Activated CD8-positive, alpha-beta memory T cell treated with anti-CD3 and anti-CD28 coated beads, Interleukin-2, amount 10 ng/mL, durations not matched to agents 7 days and 5 days (primary cell): ENCODE data around the gene ANKRD16. TPM values are rescaled to one million over a fixed set of nuclear protein-coding genes. Genes with fewer than 3 reads are reported as not detected.
"Not testable (repeated sequence)": the region's sequence is repeated elsewhere in the genome, so short reads cannot be mapped to it uniquely, and the experiment has no call there.

Experiments used
- ATAC-seq: fragments of 150-1000 bp; cut with Tn5 transposase; one replicate; pipeline ENCODE4 v1.10.0; 2021; ENCODE audit warnings: moderate library complexity
- CTCF ChIA-PET: fragments of 350-600 bp; sonication (Branson Sonifier 250); formaldehyde crosslinking; loops from one replicate; lab custom pipeline; 2021; ENCODE audit warnings: antibody characterized with exemption; lab: Charles Lee
- DNase-seq: peaks from one replicate; pipeline ENCODE4 v3.0.0-alpha.2; 2020
- H3K27ac Mint-ChIP-seq: one replicate; pipeline ENCODE4 v1.8.0; 2021; ENCODE audit warnings: mild to moderate bottlenecking, mixed read lengths
- H3K27me3 Mint-ChIP-seq: one replicate; pipeline ENCODE4 v1.8.0; 2021; ENCODE audit warnings: mixed read lengths
- H3K36me3 Mint-ChIP-seq: one replicate; pipeline ENCODE4 v1.8.0; 2021; ENCODE audit warnings: mild to moderate bottlenecking, mixed read lengths
- H3K4me1 Mint-ChIP-seq: one replicate; pipeline ENCODE4 v1.8.0; 2021; ENCODE audit warnings: mixed read lengths
- H3K4me3 Mint-ChIP-seq: one replicate; pipeline ENCODE4 v1.8.0; 2021; ENCODE audit warnings: mild to moderate bottlenecking, moderate library complexity, mixed read lengths
- H3K9me3 Mint-ChIP-seq: one replicate; pipeline ENCODE4 v1.8.0; 2022; ENCODE audit warnings: low read depth, mixed read lengths
- total RNA-seq, 2 experiments: library from RNA; stranded (reverse); gene quantifications; one replicate each; pipeline ENCODE4 v1.2.3, GENCODE V29; 2021

Gene ANKRD16
- total RNA-seq, 2 experiments from 2014 or later, result 4.6 to 4.7 TPM

DNA sequence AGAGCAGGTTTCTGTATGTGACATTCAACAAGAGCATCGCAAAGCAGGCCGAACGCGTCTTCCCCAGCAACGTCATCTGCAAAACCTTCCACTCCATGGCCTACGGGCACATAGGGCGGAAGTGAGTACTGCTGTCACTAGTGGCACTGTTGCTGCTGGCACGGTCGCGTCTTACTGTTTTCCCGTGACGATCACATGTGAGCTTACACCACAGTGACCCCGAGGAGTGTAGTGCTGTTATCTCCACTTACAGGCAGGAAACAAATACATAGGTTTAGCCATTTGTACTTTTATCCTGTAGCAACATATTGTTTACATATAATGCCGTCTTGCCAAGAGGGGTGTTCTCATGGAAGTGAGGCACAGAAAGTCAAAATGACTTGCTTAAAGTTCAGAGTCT, 25.8 kb upstream of the ANKRD16 start:
- no peaks in the 10 kb centered on the region for H3K9me3 Mint-ChIP-seq
- ATAC-seq (no peak), DNase-seq (no peak)
- no peaks in the 10 kb centered on the region for H3K4me1 Mint-ChIP-seq
- H3K27me3 Mint-ChIP-seq, result no peaks in the 10 kb centered on the region
- CTCF ChIA-PET, result no interaction called here
- no peak overlapping the region for H3K4me3 Mint-ChIP-seq
- no peak overlapping the region for H3K27ac Mint-ChIP-seq
- peaks cover 30% of the 10 kb centered on the region for H3K36me3 Mint-ChIP-seq

DNA sequence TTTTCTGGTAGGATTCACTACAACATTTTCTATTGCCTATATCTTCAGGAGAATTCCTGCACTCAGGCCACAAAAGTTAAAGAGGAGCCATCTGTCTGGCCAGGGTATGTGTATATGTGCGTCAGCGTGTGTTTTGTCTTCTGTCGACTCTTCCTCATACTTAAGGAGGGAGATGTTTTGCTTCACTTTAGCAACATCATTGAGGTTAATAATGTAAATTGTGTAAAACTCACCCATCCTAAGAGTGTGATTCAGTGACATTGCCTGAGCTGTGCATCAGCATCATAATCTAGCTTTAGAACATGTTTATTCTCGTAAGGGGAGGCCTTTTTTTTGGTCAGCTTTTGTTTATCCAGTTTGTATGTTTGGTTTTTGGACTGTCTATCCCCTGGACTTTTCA, 24.0 kb upstream of the ANKRD16 start:
- peaks cover 38% of the 10 kb centered on the region for H3K36me3 Mint-ChIP-seq
- H3K4me1 Mint-ChIP-seq, result no peaks in the 10 kb centered on the region

DNA sequence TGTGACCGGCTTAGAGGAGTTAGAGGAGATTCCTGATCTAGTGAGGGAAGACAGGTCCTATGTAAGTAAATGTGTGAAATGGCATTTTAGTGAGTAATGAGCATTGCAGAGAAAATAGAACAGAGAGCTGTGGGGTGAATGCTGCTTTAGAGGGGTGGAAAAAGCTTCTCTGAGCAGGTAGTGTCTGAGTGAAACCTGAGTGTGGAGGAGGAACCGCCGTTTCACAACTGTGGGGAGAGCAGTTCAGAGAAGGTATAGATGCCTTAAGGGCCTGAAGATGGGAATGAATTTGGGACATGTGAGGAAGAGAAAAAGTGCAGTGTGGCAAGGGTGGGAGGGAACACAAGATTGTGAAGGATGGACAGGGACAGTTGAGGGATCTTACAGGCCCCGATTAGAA, 22.0 kb upstream of the ANKRD16 start:
- Mint-ChIP-seq H3K4me3 (no peak overlapping the region), H3K4me1 (peaks cover under 1% of the 10 kb centered on the region), H3K9me3 (no peaks in the 10 kb centered on the region), H3K36me3 (peaks cover 46% of the 10 kb centered on the region), H3K27ac (no peak overlapping the region), H3K27me3 (no peaks in the 10 kb centered on the region)
- CTCF ChIA-PET, result no interaction called here
- ATAC-seq, result no peak
- no peak for DNase-seq

More for the DNA sequence above, 24.0 kb upstream of the ANKRD16 start:
- CTCF ChIA-PET, result no interaction called here
- Mint-ChIP-seq H3K9me3 (no peaks in the 10 kb centered on the region), H3K4me3 (no peak overlapping the region), H3K27ac (no peak overlapping the region), H3K27me3 (no peaks in the 10 kb centered on the region)
- DNase-seq (no peak), ATAC-seq (no peak)

DNA sequence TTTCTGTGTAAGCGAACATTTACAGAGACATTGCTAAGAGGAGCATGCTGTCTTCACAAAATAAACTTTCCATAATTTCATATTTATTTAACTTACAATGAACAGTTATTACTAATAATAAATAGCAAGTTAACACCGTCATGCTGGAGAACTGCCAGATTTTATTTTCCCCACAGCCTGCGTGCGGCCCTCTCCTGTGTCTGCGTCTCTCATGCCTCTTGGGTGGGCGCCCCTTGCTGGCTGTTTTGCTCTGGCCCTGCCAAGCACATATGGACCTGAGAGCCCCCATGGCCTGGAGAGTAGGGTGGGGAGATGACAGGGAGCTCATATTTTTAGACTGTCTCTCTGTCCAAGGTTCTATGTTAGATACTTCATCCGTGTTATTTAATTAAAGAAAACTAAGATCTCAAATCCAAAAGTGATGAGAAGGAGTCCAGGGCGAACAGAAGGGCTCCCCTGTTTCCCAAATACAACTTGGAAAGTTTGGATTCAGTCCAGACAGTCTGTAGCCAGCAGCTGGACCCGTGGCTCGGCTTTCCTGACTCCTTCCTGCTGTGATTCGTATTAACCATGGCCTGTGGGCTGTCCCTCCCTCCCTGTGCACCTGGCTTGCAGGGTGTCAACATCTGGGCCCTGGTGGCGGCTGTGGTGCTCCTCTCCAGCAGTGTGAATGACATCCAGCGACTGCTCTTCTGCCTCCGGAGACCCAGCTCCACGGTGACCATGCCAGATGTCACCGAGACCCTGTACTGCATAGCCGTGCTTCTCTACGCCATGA, 20.8 kb upstream of the ANKRD16 start:
- Mint-ChIP-seq H3K9me3 (no peaks in the 10 kb centered on the region), H3K27ac (no peak overlapping the region), H3K4me1 (peaks cover 8% of the 10 kb centered on the region), H3K4me3 (no peak overlapping the region), H3K27me3 (no peaks in the 10 kb centered on the region), H3K36me3 (peaks cover 44% of the 10 kb centered on the region)
- DNase-seq (no peak), ATAC-seq (no peak)
- CTCF ChIA-PET, result no interaction called here

DNA sequence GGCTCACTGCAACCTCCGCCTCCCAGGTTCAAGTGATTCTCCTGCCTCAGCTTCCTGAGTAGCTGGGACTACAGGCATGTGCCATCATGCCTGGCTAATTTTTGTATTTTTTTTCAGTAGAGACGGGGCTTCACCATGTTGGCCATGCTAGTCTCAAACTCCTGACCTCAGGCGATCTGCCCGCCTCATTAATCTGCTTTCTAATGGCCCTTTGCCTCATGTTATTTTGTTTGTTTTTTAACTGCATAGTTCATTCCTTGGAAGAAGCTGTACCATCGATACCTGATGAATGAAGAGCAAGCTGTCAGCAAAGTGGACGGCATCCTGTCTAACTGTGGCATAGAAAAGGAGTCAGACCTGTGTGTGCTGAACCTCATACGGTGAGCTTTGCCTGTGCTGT, 19.0 kb upstream of the ANKRD16 start:
- Mint-ChIP-seq H3K36me3 (peaks cover 45% of the 10 kb centered on the region), H3K4me1 (peaks cover 17% of the 10 kb centered on the region)
- H3K27ac Mint-ChIP-seq, H3K27me3 Mint-ChIP-seq, CTCF ChIA-PET, ATAC-seq, H3K9me3 Mint-ChIP-seq, DNase-seq, H3K4me3 Mint-ChIP-seq: not testable (repeated sequence)

DNA sequence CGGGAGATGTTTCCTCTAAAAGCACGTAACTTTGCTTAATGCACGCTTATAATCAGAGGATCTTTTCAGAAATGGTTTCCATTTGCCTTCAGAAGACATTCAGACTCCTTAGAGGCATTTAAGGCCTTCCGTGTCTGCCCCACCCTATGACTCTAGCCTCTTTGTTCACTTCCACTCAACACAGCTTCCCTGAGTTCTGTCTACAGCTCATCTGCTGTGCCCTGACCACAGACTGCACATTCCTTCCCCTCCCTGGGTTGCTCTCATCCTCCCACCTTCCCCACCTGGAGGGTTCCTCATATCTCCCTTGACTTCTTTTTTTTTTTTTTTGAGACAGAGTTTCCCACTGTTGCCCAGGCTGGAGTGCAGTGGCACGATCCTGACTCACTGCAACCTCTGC, 17.0 kb upstream of the ANKRD16 start:
- peaks cover 21% of the 10 kb centered on the region for H3K4me1 Mint-ChIP-seq
- CTCF ChIA-PET, result no interaction called here
- H3K4me3 Mint-ChIP-seq, result no peak overlapping the region
- no peak for DNase-seq
- ATAC-seq, result no peak
- no peaks in the 10 kb centered on the region for H3K9me3 Mint-ChIP-seq
- no peak overlapping the region for H3K27ac Mint-ChIP-seq
- peaks cover 49% of the 10 kb centered on the region for H3K36me3 Mint-ChIP-seq
- no peaks in the 10 kb centered on the region for H3K27me3 Mint-ChIP-seq

DNA sequence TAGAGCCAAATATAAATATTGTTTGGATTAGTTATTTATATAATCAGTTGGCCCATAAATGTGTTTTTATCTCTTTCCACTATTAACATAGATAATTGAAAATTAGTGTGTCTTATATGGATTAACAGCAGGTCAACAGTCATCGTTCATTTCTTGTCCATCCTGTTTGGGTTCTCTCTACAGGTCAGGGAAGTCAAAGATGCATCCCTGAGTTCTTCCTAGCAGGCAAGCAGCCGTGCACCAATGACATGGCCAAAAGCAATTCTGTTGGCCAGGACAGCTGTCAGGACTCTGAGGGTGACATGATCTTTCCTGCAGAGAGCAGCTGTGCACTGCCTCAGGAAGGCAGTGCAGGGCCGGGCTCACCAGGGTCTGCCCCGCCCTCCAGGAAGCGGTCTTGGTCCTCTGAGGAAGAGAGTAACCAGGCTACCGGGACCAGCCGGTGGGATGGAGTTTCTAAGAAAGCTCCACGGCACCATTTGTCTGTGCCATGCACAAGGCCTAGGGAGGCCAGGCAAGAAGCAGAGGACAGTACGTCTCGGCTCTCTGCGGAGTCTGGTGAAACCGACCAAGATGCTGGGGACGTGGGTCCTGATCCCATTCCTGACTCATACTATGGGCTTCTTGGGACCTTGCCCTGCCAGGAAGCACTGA, 16.3 kb upstream of the ANKRD16 start:
- no peak overlapping the region for H3K4me3 Mint-ChIP-seq
- no peaks in the 10 kb centered on the region for H3K9me3 Mint-ChIP-seq
- CTCF ChIA-PET, result no interaction called here
- H3K36me3 Mint-ChIP-seq, result peaks cover 47% of the 10 kb centered on the region
- no peak overlapping the region for H3K27ac Mint-ChIP-seq
- no peak for DNase-seq
- H3K4me1 Mint-ChIP-seq, result peaks cover 21% of the 10 kb centered on the region
- no peak for ATAC-seq
- no peaks in the 10 kb centered on the region for H3K27me3 Mint-ChIP-seq

DNA sequence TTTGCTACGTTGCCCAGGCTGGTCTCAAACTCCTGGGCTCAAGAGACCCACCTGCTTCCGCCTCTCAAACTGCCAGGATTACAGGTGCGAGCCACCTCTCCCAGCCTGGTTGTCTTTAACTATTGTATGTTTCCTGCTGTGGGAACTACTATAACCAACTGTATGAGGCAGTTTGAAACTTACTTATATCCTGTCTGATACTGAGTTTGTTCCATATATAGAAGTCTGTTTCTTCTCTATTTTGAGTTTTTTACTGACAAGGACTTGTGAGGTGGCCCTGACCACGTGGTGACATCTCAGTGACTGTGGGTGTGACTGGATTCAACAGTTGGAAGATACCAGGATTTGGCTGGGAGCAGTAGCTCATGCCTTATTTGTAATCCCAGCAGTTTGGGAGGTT, 14.5 kb upstream of the ANKRD16 start:
- Mint-ChIP-seq H3K36me3 (peaks cover 38% of the 10 kb centered on the region), H3K9me3 (no peaks in the 10 kb centered on the region), H3K4me3 (no peak overlapping the region), H3K27me3 (no peaks in the 10 kb centered on the region), H3K27ac (peak overlapping the region; percentile 68), H3K4me1 (peaks cover 21% of the 10 kb centered on the region)
- DNase-seq (no peak), ATAC-seq (peak; percentile 66)
- CTCF ChIA-PET, result no interaction called here

DNA sequence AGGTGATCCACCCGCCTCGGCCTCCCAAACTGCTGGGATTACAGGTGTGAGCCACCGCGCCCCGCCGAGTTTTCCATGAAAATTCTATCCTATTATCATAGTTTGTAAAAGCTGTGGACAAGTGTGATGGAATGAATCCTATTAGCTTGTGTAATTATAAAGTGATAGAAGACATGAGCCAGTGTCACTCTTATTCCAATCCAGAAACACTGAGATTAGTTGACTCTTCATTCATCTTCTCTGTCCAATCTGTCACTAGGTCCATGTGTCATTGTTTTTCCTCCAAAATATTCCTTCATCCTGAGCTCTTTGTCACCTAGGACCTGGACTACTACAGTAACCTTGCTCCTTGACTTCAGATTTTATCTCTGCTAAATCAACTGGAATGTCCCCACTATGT, 13.9 kb upstream of the ANKRD16 start:
- H3K4me3 Mint-ChIP-seq, result no peak overlapping the region
- peaks cover 32% of the 10 kb centered on the region for H3K36me3 Mint-ChIP-seq
- no peak for DNase-seq
- no peaks in the 10 kb centered on the region for H3K9me3 Mint-ChIP-seq
- CTCF ChIA-PET, result interaction anchor here (0.7 kb wide), 1 partner anchor 12 kb away, joined by 3 read pairs; no protein-coding TSS in a partner anchor
- ATAC-seq, result no peak
- H3K4me1 Mint-ChIP-seq, result peaks cover 21% of the 10 kb centered on the region
- H3K27me3 Mint-ChIP-seq, result no peaks in the 10 kb centered on the region
- H3K27ac Mint-ChIP-seq, result no peak overlapping the region

DNA sequence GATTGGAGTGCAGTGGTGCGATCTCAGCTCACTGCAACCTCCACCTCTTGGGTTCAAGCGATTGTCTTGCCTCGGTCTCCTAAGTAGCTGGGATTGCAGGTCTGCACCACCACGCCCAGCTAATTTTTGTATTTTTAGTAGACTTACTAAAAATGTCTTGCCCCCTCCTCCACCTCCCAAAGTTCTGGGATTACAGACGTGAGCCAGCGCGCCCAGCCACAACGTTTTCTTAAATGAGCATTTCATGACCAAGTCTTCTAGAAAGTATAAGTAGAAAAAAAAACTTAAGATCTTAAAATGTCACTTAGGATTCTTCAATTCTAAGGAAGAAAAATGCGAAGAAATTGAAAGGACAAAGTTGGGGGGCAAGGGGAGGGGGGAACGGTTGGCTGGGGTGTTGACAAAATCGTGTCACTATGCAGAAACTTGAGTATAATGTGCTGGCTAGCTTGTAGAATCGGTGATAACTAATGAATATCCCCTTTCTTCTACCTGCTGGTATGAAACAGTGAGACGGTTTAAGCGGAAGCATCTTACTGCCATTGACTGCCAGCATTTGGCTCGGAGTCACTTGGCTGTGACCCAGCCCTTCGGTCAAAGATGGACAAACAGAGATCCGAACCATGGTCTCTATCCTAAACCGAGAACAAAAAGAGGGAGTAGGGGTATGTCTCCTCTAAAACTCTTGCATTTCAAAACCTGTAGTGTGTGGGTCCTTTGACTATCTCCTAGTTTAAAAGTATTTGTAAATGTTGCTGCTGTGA, 13.0 kb upstream of the ANKRD16 start:
- H3K9me3 Mint-ChIP-seq, result no peaks in the 10 kb centered on the region
- H3K27ac Mint-ChIP-seq, result no peak overlapping the region
- peaks cover 21% of the 10 kb centered on the region for H3K4me1 Mint-ChIP-seq
- H3K4me3 Mint-ChIP-seq, result no peak overlapping the region
- CTCF ChIA-PET, result interaction anchor here (0.7 kb wide), 1 partner anchor 11 kb away, joined by 3 read pairs; no protein-coding TSS in a partner anchor
- H3K36me3 Mint-ChIP-seq, result peaks cover 34% of the 10 kb centered on the region
- DNase-seq, result no peak
- ATAC-seq, result no peak
- H3K27me3 Mint-ChIP-seq, result no peaks in the 10 kb centered on the region

DNA sequence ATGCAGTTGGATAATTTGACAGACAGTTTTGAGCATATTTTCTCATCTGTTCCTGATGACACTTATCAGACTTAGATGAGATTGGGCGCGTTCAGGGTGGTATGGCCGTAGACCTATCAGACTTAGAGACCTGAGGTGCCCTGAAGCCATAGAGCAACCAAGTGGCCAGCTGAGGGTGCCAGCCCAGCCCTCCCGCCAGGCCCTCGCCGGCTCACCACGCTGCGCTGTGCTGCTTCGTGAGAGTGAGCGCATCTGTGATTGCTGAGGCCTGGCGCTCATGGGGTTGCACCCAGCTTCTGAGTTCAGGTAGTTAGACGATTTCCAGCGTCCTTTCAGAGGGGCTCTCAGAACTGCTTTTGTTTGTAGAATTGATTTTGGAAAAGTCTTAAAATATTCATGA, 10.6 kb upstream of the ANKRD16 start:
- no peak overlapping the region for H3K4me3 Mint-ChIP-seq
- no peak overlapping the region for H3K27ac Mint-ChIP-seq
- CTCF ChIA-PET, result interaction anchor here (1.4 kb wide), 1 partner anchor 10 kb away, joined by 3 read pairs; the partner anchor contains the start of gene FBH1
- H3K27me3 Mint-ChIP-seq, result no peaks in the 10 kb centered on the region
- H3K9me3 Mint-ChIP-seq, result no peaks in the 10 kb centered on the region
- H3K4me1 Mint-ChIP-seq, result peaks cover 29% of the 10 kb centered on the region
- DNase-seq, result no peak
- ATAC-seq, result no peak
- peaks cover 40% of the 10 kb centered on the region for H3K36me3 Mint-ChIP-seq

DNA sequence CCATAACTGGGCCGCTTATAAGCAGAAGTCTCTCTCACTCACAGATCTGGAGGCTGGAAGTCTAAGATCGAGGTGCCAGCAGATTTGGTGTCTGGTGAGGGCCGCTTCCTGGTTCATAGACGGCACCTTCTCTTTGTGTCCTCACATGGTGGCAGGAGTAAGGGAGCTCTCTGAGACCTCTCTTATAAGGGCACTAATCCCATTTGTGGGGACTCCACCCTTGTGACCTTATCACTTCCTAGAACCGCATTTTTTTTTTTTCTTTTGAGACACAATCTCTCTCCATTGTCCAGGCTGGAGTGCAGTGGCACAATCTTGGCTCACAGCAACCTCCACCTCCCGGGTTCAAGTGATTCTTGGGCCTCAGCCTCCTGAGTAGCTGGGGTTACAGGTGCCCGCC, 8.5 kb upstream of the ANKRD16 start:
- no peak overlapping the region for H3K4me3 Mint-ChIP-seq
- DNase-seq (no peak), ATAC-seq (no peak)
- H3K4me1 Mint-ChIP-seq, result peaks cover 24% of the 10 kb centered on the region
- H3K9me3 Mint-ChIP-seq, result no peaks in the 10 kb centered on the region
- CTCF ChIA-PET, result no interaction called here
- peaks cover 43% of the 10 kb centered on the region for H3K36me3 Mint-ChIP-seq
- no peaks in the 10 kb centered on the region for H3K27me3 Mint-ChIP-seq
- no peak overlapping the region for H3K27ac Mint-ChIP-seq

DNA sequence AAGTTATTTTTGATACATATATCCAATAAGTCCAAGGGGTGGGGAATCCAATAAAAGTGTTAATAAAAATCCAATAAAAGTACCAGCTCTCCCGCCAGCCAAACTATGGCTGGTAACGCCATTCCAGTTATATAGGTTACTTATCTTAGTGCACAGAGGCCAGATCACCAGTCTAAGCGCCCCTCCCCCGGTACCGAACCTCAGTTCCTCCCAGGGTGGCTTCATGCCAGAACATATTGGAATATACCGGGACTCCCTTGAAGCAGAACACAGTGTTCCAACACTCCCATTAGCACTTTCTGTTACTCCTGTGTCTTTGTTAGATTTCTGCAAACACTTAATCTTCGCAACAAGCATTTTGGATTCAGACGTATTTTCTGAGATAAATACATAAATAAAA, 7.8 kb upstream of the ANKRD16 start:
- Mint-ChIP-seq H3K4me3 (no peak overlapping the region), H3K4me1 (peaks cover 28% of the 10 kb centered on the region), H3K27me3 (no peaks in the 10 kb centered on the region), H3K9me3 (no peaks in the 10 kb centered on the region), H3K27ac (no peak overlapping the region), H3K36me3 (peaks cover 41% of the 10 kb centered on the region)
- CTCF ChIA-PET, result interaction anchor here (1.1 kb wide), 1 partner anchor 24 kb away, joined by 4 read pairs; no protein-coding TSS in a partner anchor
- ATAC-seq, result no peak
- no peak for DNase-seq
